Measurements from ENCODE around the gene MAPK7.

Gene MAPK7

DNA sequence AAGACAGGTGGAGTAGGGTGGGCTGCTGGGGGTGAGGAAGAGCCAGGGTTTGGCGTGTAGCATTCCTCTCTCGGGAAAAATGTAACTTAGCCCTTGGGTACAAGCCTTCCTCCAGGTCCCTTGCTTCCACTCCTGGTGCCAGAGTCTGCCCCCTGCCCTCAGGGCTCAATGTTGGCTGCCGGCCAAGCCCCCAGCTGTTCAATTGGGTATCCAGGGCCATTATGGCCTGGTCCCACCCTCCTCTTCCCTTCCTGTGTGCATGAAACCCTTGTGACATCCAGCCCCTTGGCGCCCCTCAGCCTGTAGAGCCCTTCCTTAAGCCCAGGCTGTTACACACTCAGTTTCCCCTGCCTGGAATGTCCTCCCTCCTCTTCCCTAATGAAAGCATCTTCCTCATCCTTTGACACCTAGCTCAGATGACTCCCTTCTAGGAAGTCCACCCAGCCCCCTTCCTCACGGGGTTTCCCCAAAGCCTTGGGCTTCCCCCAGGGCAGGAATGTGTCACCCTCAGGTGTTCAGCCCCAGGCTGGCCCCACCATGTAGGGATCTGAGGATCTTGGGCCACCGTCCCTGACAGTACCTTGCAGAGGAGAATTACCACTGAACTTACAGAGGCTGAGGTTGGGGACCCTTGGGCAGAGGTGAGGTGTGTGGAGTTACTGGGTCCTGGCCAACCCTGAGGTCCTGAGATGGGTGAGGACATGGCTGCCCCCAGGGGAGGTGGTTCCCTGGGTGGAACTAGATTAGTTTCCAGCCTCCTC, 45.7 kb upstream of the MAPK7 start:
- no peak for TF ChIP-seq CTCF (IDR thresholded peaks at IDR 0.05; ENCODE audit: low read depth, low read length, missing control alignments)
- no peak for DNase-seq (ENCODE audit: low read depth)
- H3K4me3 ChIP-seq (ENCODE audit: low read depth, low read length) = no peak overlapping the region

- H3K4me3 ChIP-seq (ENCODE audit: low read depth, low read length) = no peak overlapping the region
- TF ChIP-seq CTCF (IDR thresholded peaks at IDR 0.05; ENCODE audit: low read depth, low read length, missing control alignments) = no peak
- DNase-seq (ENCODE audit: low read depth) = no peak
These were observed 45.2 kb upstream of the MAPK7 start for GRCh38 chr17:19333132-19333440.

DNA sequence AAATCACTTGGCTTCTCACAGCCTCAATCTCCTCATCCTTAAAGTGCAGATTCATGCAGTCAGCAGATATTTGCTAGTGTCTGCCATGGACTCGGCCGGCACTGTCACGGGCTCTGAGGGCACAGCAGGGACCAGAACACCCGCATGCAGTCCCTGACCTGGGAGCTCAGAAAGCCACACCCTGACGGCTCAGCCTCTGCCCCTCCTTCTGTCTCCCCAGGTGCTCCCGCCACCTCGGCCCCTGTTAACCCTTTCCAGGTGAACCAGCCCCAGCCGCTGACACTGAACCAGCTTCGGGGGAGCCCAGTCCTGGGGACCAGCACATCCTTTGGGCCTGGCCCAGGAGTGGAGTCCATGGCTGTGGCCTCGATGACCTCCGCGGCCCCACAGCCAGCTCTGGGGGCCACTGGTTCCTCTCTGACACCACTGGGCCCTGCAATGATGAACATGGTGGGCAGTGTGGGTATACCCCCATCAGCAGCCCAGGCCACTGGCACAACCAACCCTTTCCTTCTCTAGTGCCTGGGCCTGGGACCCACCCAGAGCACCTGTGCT, 44.5 kb upstream of the MAPK7 start:
- no peak for TF ChIP-seq CTCF (IDR thresholded peaks at IDR 0.05; ENCODE audit: low read depth, low read length, missing control alignments)
- no peak for DNase-seq (ENCODE audit: low read depth)

DNA sequence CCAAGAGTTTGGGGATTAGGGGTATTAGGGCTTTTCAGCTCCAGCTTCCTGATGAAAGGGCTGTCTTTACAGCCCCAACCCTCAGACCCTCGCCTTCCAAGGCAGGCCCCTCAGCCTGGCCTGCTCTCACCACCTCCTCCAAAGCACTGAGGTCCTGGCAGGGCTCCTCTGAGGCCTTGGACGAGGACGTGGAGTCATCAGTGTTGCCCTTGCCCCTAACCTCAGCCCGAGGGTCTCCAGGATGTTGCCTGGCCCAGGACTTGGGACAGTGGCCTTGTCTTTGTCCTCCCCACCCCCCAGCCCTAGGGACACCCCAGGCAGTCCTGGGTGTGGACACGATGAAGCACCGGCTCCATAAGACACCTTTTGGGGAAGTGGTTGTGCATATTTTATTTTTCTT, 44.0 kb upstream of the MAPK7 start:
- H3K4me3 ChIP-seq (ENCODE audit: low read depth, low read length) = no peak overlapping the region
- TF ChIP-seq CTCF (IDR thresholded peaks at IDR 0.05; ENCODE audit: low read depth, low read length, missing control alignments) = no peak

More for the DNA sequence above, 44.5 kb upstream of the MAPK7 start:
- no peak overlapping the region for H3K4me3 ChIP-seq (ENCODE audit: low read depth, low read length)

GRCh38 chr17:19335951-19336631, 42.2 kb upstream of the MAPK7 start:
- H3K4me3 ChIP-seq (ENCODE audit: low read depth, low read length) = no peak overlapping the region
- DNase-seq (ENCODE audit: low read depth) = no peak
- no peak for TF ChIP-seq CTCF (IDR thresholded peaks at IDR 0.05; ENCODE audit: low read depth, low read length, missing control alignments)

More for the DNA sequence above, 44.0 kb upstream of the MAPK7 start:
- no peak for DNase-seq (ENCODE audit: low read depth)

DNA sequence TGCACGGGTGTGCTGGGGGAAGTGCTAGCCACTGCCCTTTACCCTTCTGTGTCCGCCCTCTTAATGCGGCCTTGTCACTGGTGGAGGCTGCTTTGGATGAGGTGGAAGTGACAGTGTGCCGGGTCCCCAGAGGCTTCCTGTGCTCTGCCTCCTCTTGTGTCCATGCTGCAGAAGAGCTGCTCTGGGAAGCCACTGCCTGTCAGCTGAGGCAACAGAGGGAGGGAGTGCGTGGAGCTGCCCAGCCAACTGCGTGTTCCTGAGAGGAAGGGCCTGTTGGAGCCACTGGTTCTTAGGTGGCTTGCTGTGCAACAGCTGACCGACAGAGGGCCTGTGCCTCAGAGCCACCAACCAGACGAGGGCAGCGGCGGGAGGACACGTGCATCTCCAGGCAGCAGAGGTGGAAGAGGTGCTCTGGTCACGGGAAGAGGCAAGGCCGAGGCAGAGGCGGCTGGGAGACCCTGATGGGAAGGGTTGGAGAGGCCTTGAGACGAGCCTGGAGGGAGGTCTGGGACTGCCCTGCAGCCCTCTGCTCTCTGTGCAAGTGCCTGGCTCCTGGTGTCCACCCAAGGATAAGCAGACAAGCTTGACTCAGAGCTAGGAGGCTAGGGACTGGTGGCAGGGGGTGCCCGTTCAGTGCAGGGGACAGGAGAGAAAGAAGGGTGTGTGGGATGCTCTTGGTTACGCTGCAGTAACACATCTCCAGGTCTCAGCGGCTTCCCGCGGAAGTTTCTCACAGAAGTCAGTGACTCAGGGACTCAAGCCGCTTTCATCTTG, 41.2 kb upstream of the MAPK7 start:
- no peak for TF ChIP-seq CTCF (IDR thresholded peaks at IDR 0.05; ENCODE audit: low read depth, low read length, missing control alignments)
- H3K4me3 ChIP-seq (ENCODE audit: low read depth, low read length) = no peak overlapping the region
- DNase-seq (ENCODE audit: low read depth) = no peak

All from GM12864 (cell line).